Trophoblast cell (in vitro differentiated cells and primary cell): ENCODE measurements around the gene SLITRK1.

Experiments
- DNase-seq, 2 donors: peaks; one replicate each; pipeline ENCODE4 v3.0.0-alpha.2; 2016
- H2AFZ ChIP-seq: 2 replicates; pipeline ENCODE4 v1.6.1; 2013; ENCODE audit warnings: low read length, moderate library complexity, mild to moderate bottlenecking; ENCODE audit not compliant: insufficient read depth, poor library complexity
- H2AK5ac ChIP-seq: 2 replicates; pipeline ENCODE4 v1.6.1; 2013; ENCODE audit warnings: mild to moderate bottlenecking, low read length
- H2BK120ac ChIP-seq: 2 replicates; pipeline ENCODE4 v1.6.1; 2013; ENCODE audit warnings: low read length, mild to moderate bottlenecking, moderate library complexity; ENCODE audit not compliant: insufficient read depth, poor library complexity
- H2BK12ac ChIP-seq: 2 replicates; pipeline ENCODE4 v1.6.1; 2013; ENCODE audit warnings: mild to moderate bottlenecking, low read length, moderate library complexity
- H2BK5ac ChIP-seq: 2 replicates; pipeline ENCODE4 v1.6.1; 2013; ENCODE audit warnings: low read length, low read depth, moderate library complexity, mild to moderate bottlenecking; ENCODE audit not compliant: poor library complexity
- H3K14ac ChIP-seq: 2 replicates; pipeline ENCODE4 v1.6.1; 2013; ENCODE audit warnings: mild to moderate bottlenecking, low read length
- H3K18ac ChIP-seq: 2 replicates; pipeline ENCODE4 v1.6.1; 2013; ENCODE audit warnings: mild to moderate bottlenecking, low read length
- H3K23ac ChIP-seq: 2 replicates; pipeline ENCODE4 v1.6.1; 2013; ENCODE audit warnings: low read length
- H3K27ac ChIP-seq: 2 replicates; pipeline ENCODE4 v1.5.1; 2013; ENCODE audit warnings: low read depth, mild to moderate bottlenecking, inconsistent platforms, low read length, moderate library complexity
- H3K27me3 ChIP-seq: 2 replicates; pipeline ENCODE4 v1.6.1; 2013; ENCODE audit warnings: inconsistent platforms, mild to moderate bottlenecking, low read length, moderate library complexity; ENCODE audit not compliant: insufficient read depth
- H3K36me3 ChIP-seq, 2 experiments: 1 replicate in 1 of 2; 2 replicates in 1 of 2; pipeline ENCODE4 v1.6.1; 2013; ENCODE audit warnings: low read length in 2 of 2, mild to moderate bottlenecking in 2 of 2, moderate library complexity in 1 of 2; ENCODE audit not compliant: insufficient read depth in 2 of 2, control insufficient read depth in 1 of 2
- H3K4ac ChIP-seq: 2 replicates; pipeline ENCODE4 v1.6.1; 2013; ENCODE audit warnings: low read depth, mild to moderate bottlenecking, low read length, moderate library complexity
- H3K4me1 ChIP-seq, 2 experiments: 1 replicate in 1 of 2; 2 replicates in 1 of 2; pipeline ENCODE4 v1.6.1; 2013; ENCODE audit warnings: low read length in 2 of 2, mild to moderate bottlenecking in 2 of 2, moderate library complexity in 1 of 2; ENCODE audit not compliant: insufficient read depth in 2 of 2, control insufficient read depth in 1 of 2
- H3K4me2 ChIP-seq: 2 replicates; pipeline ENCODE4 v1.6.1; 2013; ENCODE audit warnings: inconsistent platforms, mild to moderate bottlenecking, low read length, moderate library complexity
- H3K4me3 ChIP-seq: 2 replicates; pipeline ENCODE4 v1.5.1; 2013; ENCODE audit warnings: mild to moderate bottlenecking, low read depth, low read length, inconsistent platforms
- H3K79me1 ChIP-seq: one replicate; pipeline ENCODE4 v1.6.1; 2013; ENCODE audit warnings: low read length
- H3K79me2 ChIP-seq: 2 replicates; pipeline ENCODE4 v1.6.1; 2013; ENCODE audit warnings: low read length, mild to moderate bottlenecking; ENCODE audit not compliant: control insufficient read depth, insufficient read depth, poor library complexity
- H3K9ac ChIP-seq: 2 replicates; pipeline ENCODE4 v1.6.1; 2013; ENCODE audit warnings: mild to moderate bottlenecking, low read length
- H3K9me3 ChIP-seq: 2 replicates; pipeline ENCODE4 v1.6.1; 2013; ENCODE audit warnings: low read depth, mild to moderate bottlenecking, control low read depth, inconsistent platforms, low read length; ENCODE audit not compliant: insufficient read depth
- H4K12ac ChIP-seq: 2 replicates; pipeline ENCODE4 v1.6.1; 2013; ENCODE audit warnings: low read depth, mild to moderate bottlenecking, low read length, moderate library complexity
- H4K8ac ChIP-seq: 2 replicates; pipeline ENCODE4 v1.6.1; 2013; ENCODE audit warnings: low read depth, mild to moderate bottlenecking, low read length, moderate library complexity
- H4K91ac ChIP-seq: one replicate; pipeline ENCODE4 v1.6.1; 2013; ENCODE audit warnings: low read depth, mild to moderate bottlenecking, low read length, moderate library complexity
- WGBS: extraction: QIAGEN DNeasy Blood & Tissue Kit; methylation state at CpG from one replicate; pipeline ENCODE4 v1.1.7; 2013; ENCODE audit warnings: missing lambda C conversion rate; ENCODE audit not compliant: insufficient read length, insufficient coverage; ENCODE audit errors: extremely low coverage; 5-methylcytosine and 5-hydroxymethylcytosine counted together

The SLITRK1 gene

DNA sequence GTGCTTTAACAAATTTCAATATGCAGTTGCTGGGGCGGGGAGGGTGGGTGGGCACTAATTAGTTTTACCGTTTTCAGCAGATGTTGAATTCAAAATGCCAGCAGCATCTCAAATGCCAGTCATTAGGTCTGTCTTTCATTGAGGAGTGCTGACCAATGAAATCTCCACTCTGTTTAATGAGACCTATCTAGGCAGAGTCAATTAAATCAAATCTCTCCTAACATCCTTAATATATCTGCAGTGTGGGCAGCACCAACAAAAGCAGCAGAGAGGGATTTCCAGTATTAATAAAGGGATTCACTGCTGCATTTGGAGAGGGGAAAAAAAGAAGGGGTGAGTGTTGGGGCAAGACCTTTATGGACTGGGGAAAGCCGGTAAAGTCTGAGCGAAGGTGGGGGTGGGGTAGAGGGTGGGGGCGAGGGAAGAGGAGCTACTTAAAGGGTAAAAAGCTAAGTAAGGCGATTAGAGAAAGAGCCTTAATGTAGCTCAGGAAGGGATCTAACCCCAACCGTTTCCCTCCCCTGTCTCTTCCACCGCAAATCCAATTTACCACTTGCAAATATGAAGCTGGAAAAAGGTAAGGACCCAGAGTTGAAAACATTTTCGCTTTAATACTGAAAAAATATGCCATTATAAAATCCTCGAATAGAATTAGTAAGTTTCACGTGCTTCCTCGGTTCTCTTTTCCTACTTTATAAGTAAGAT lies 4.5 kb downstream of the SLITRK1 start:
- Histone ChIP-seq H3K4me1 (no peaks in the 10 kb centered on the region), H2BK12ac (no peak overlapping the region), H3K23ac (no peak overlapping the region), H3K79me2 (no peaks in the 10 kb centered on the region), H4K91ac (no peak overlapping the region), H3K4me3 (no peak overlapping the region), H2BK120ac (no peak overlapping the region), H3K79me1 (no peaks in the 10 kb centered on the region), H3K36me3 (no peaks in the 10 kb centered on the region), H3K14ac (no peak overlapping the region), H3K27me3 (peaks cover 28% of the 10 kb centered on the region), H3K9ac (no peak overlapping the region), H2AFZ (no peak overlapping the region), H4K12ac (no peak overlapping the region), H3K27ac (no peak overlapping the region), H3K4ac (no peak overlapping the region), H2AK5ac (no peak overlapping the region), H2BK5ac (no peak overlapping the region), H4K8ac (no peak overlapping the region), H3K18ac (no peak overlapping the region), H3K4me2 (no peak overlapping the region), H3K9me3 (peaks cover 1% of the 10 kb centered on the region)
- DNase-seq, result no peak
- no CpG with 5 or more reads among the region's 12 CpGs for WGBS

DNA sequence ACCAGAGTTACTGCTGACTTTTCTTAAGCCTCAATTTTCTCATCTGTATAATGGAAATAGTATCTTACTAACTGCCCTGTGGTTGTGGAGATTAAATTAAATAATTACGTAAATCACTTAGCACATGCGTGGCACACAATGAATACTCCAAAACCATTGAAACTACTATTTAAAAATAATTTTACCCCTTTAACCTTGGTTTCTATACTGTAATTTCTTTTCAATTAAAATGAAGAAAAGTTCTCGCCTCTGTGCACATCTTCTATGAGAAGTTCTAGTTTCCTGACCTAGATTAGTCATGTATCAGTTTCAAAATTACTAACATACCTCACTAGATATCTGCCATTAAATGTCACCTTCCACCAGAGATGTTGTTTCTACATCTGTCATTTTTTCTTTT lies 5.7 kb downstream of the SLITRK1 start:
- H3K4me2 ChIP-seq, result no peak overlapping the region
- no peak overlapping the region for H2BK12ac ChIP-seq
- H2BK120ac ChIP-seq, result no peak overlapping the region
- no peaks in the 10 kb centered on the region for H3K36me3 ChIP-seq
- no peak overlapping the region for H3K4me3 ChIP-seq
- H2BK5ac ChIP-seq, result no peak overlapping the region
- H3K9me3 ChIP-seq, result peaks cover 1% of the 10 kb centered on the region
- no peak overlapping the region for H4K8ac ChIP-seq
- no peak overlapping the region for H3K4ac ChIP-seq
- H3K18ac ChIP-seq, result no peak overlapping the region
- no peaks in the 10 kb centered on the region for H3K79me1 ChIP-seq
- H3K4me1 ChIP-seq, result no peaks in the 10 kb centered on the region
- no peak overlapping the region for H3K9ac ChIP-seq
- H3K27me3 ChIP-seq, result peaks cover 28% of the 10 kb centered on the region
- H3K27ac ChIP-seq, result no peak overlapping the region
- WGBS, result no CpG with 5 or more reads among the region's 3 CpGs
- no peak overlapping the region for H3K14ac ChIP-seq
- no peak overlapping the region for H4K91ac ChIP-seq
- H3K23ac ChIP-seq, result no peak overlapping the region
- no peak overlapping the region for H4K12ac ChIP-seq
- no peaks in the 10 kb centered on the region for H3K79me2 ChIP-seq
- DNase-seq, result no peak
- no peak overlapping the region for H2AFZ ChIP-seq
- H2AK5ac ChIP-seq, result no peak overlapping the region

DNA sequence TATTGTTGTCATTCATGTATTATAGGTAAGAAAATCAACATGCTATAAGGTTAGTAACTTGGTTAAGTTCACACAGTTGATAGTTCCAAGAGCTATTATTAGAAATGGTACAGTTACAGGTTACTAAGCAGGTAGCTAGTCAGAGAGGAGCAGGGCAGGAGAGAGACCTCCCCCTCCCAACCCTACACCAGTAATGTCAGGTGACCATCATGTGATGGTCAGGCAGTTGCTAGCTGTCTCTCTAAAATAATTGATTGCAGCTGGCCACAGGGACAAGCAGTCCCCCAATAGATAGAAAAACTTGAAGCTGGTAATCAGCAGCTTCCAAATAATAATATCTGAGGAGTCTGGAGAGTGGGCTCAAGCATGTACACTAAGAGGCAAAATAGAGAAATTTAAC lies 14.6 kb downstream of the SLITRK1 start:
- H4K12ac ChIP-seq, result no peak overlapping the region
- no peak overlapping the region for H3K14ac ChIP-seq
- H3K23ac ChIP-seq, result no peak overlapping the region
- no peak for DNase-seq
- no peaks in the 10 kb centered on the region for H3K4me1 ChIP-seq
- H2BK120ac ChIP-seq, result no peak overlapping the region
- H3K4ac ChIP-seq, result no peak overlapping the region
- H3K27me3 ChIP-seq, result no peaks in the 10 kb centered on the region
- H3K18ac ChIP-seq, result no peak overlapping the region
- no peak overlapping the region for H2AK5ac ChIP-seq
- no peaks in the 10 kb centered on the region for H3K36me3 ChIP-seq
- H3K27ac ChIP-seq, result no peak overlapping the region
- no peaks in the 10 kb centered on the region for H3K79me1 ChIP-seq
- H3K4me3 ChIP-seq, result no peak overlapping the region
- H3K9me3 ChIP-seq, result no peaks in the 10 kb centered on the region
- no peak overlapping the region for H2BK5ac ChIP-seq
- no peak overlapping the region for H2BK12ac ChIP-seq
- H4K8ac ChIP-seq, result no peak overlapping the region
- H3K9ac ChIP-seq, result no peak overlapping the region
- no peak overlapping the region for H2AFZ ChIP-seq
- no peaks in the 10 kb centered on the region for H3K79me2 ChIP-seq
- H4K91ac ChIP-seq, result no peak overlapping the region
- no peak overlapping the region for H3K4me2 ChIP-seq

DNA sequence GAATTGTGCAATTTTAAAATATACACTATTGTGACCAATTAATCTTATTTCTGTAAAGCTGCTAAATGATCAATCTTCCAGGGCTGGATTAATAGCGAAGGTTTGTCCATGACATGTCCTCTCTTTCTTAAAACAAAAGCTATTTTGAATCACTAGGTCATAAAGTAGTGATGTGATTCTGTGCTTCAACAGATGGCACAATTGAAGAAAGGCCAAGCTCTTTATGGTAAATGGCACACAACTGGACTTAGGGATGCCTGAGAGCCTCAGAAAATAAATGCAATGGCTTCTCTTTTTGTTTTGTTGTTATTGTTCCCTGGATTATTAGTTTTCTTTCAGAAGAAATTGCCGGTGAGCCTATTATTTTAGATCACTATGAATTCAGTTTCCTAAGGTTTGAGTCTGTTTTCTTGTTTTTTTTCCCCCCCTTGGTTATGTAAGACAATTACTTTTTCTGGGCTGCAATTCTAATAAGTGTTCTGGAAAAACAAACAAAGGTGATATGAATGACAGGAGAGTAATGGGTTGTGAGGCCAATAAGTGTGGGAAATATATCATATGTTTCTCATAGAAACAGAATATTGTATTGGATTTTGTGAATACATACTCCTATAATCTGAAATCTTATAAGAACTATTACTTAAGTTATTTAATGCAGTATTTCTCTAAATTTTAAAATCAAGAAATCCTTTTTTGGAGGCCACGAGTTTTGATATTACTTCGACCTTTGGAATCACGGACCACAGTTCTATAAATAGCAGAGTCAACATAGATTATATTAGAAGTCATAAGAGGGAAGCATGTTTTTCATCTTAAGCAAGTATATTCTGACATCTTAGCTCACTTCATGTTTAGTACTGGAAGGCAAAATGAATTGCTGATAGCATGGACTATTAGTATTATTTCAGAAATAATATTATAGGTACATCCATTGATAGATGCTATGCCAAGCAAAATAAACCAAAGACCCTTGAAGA lies 16.8 kb downstream of the SLITRK1 start:
- Histone ChIP-seq H3K27ac (no peak overlapping the region), H2AFZ (no peak overlapping the region), H3K4me1 (no peaks in the 10 kb centered on the region), H2BK120ac (no peak overlapping the region), H2AK5ac (no peak overlapping the region), H3K4me2 (no peak overlapping the region), H3K79me1 (no peaks in the 10 kb centered on the region), H3K9ac (no peak overlapping the region), H3K23ac (no peak overlapping the region), H3K36me3 (no peaks in the 10 kb centered on the region), H4K12ac (no peak overlapping the region), H3K9me3 (no peaks in the 10 kb centered on the region), H4K91ac (no peak overlapping the region), H2BK5ac (no peak overlapping the region), H3K14ac (no peak overlapping the region), H3K27me3 (no peaks in the 10 kb centered on the region), H2BK12ac (no peak overlapping the region), H3K79me2 (no peaks in the 10 kb centered on the region), H4K8ac (no peak overlapping the region), H3K4me3 (no peak overlapping the region), H3K4ac (no peak overlapping the region), H3K18ac (no peak overlapping the region)
- WGBS, result no CpG with 5 or more reads among the region's 5 CpGs
- no peak for DNase-seq
